Measurements from ENCODE around the gene TMEM121.

DNA sequence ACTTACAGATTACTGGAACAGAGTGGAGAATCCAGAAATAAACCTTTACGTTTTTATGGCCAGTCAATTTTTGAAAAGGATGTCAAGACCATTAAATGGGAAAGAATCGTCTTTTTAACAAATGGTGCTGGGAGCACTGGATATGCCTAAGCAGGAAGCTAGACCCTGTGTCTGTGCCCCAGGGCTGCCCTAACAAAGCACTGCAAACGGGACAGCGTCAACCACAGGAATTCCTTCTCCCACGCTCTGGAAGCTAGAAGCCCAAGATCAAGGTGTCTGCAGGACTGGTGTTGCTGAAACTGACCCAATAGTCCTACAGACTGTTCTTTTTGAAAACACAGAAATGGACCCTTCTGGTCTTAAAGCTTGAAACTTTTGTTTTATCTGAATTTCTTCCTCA, 9.3 kb upstream of the TMEM121 start:
- TF ChIP-seq, protein P1, sequence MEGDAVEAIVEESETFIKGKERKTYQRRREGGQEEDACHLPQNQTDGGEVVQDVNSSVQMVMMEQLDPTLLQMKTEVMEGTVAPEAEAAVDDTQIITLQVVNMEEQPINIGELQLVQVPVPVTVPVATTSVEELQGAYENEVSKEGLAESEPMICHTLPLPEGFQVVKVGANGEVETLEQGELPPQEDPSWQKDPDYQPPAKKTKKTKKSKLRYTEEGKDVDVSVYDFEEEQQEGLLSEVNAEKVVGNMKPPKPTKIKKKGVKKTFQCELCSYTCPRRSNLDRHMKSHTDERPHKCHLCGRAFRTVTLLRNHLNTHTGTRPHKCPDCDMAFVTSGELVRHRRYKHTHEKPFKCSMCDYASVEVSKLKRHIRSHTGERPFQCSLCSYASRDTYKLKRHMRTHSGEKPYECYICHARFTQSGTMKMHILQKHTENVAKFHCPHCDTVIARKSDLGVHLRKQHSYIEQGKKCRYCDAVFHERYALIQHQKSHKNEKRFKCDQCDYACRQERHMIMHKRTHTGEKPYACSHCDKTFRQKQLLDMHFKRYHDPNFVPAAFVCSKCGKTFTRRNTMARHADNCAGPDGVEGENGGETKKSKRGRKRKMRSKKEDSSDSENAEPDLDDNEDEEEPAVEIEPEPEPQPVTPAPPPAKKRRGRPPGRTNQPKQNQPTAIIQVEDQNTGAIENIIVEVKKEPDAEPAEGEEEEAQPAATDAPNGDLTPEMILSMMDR (IDR thresholded peaks at IDR 0.05) = no peak
- TF ChIP-seq POLR2A (IDR thresholded peaks at IDR 0.05) = no peak
- TF ChIP-seq EP300 (IDR thresholded peaks at IDR 0.05) = no peak
- no peak for TF ChIP-seq POLR2AphosphoS5 (IDR thresholded peaks at IDR 0.05)
